ENCODE data around the gene FSD1L.

The FSD1L gene

GRCh38 chr9:105444130-105444529 lies 3.7 kb upstream of the FSD1L start:
- H3K4me3 ChIP-seq (ENCODE audit: low read depth, low read length): no peak overlapping the region
- no peak for TF ChIP-seq CTCF (IDR thresholded peaks at IDR 0.05; ENCODE audit: borderline replicate concordance, insufficient read depth, low read depth, low read length)

DNA sequence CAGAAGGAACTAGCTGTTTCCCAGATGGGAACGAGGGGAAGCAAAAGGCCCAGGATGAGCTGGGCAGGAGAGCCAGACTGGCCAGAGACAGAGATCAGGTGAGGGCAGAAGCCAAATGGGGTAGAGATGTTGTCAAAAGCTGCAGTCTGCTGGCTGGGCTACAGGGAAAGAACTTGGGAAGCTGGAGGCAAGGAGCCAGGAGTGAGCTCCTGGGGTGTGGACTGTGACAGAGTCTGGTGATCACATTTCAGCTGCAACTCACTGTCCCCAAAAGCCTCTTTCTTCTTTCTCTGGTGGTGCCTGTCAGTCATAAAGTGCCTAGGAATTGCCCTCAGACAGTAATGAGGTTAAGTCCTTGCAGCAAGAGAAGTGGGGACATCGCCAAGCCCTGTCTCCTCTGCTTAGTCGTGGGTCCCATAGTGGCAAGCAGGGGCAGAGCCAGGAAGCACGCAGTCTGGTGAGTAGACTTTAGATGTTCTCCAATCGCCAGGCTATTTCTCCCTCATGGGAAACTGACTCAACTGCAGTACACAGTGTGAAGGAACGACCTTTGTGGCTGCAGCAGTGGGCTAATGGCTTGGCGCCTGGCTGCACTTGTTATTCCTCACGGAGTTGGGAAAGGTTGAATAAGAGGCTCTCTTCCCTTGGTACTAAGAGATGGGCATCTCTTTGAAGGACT lies 2.5 kb upstream of the FSD1L start:
- no peak for TF ChIP-seq CTCF (IDR thresholded peaks at IDR 0.05; ENCODE audit: borderline replicate concordance, insufficient read depth, low read depth, low read length)
- H3K4me3 ChIP-seq (ENCODE audit: low read depth, low read length): no peak overlapping the region

DNA sequence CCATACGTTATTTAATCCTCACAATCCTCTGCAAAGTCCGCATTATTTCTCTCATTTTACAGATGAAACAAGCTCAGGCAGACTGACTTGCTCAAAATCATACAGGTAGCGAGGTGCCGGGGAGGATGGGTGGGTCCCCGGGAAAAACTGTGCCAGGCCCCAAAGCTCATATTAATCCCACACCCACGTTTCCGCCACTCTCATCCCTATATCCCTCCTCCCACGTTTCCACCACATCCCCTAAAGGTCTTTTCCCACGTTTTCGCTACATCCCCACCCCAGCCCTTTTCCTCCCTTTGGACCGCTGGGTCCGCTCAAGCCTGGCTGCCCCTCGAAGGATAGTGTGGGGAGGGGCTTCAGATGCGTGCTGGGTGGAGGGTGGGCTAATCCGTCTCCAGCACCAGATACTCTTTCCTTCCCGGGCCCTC lies 434 bp upstream of the FSD1L start:
- H3K4me3 ChIP-seq (ENCODE audit: low read depth, low read length): peak overlapping the region; percentile 77
- TF ChIP-seq CTCF (IDR thresholded peaks at IDR 0.05; ENCODE audit: borderline replicate concordance, insufficient read depth, low read depth, low read length): no peak

GRCh38 chr9:105449081-105449480 lies 1.2 kb downstream of the FSD1L start:
- no peak for TF ChIP-seq CTCF (IDR thresholded peaks at IDR 0.05; ENCODE audit: borderline replicate concordance, insufficient read depth, low read depth, low read length)
- H3K4me3 ChIP-seq (ENCODE audit: low read depth, low read length): no peak overlapping the region

DNA sequence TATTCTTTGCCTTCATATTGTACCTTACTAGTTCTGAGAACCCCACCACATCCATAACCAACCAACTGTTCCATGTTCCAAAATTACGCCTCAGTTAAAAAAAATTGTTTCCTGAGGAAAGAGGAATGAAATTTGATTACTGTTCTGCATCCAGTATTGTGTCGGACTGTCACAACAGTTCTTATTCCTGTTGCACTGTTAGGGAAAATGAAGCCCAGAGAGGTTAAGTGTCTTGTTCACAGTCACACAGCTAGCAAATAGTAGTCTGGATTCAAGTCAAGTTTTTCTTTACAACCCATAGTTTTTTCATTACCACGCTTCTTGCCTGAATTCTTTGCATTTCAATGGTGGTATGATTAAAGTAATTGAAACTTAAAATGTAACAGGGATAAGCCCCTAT lies 4.4 kb downstream of the FSD1L start:
- TF ChIP-seq CTCF (IDR thresholded peaks at IDR 0.05; ENCODE audit: borderline replicate concordance, insufficient read depth, low read depth, low read length): no peak
- H3K4me3 ChIP-seq (ENCODE audit: low read depth, low read length): no peak overlapping the region

GRCh38 chr9:105455836-105456475 lies 8.1 kb downstream of the FSD1L start:
- TF ChIP-seq CTCF (IDR thresholded peaks at IDR 0.05; ENCODE audit: borderline replicate concordance, insufficient read depth, low read depth, low read length): no peak
- no peak overlapping the region for H3K4me3 ChIP-seq (ENCODE audit: low read depth, low read length)
